GM18511 (cell line): ENCODE measurements around the gene FOLR1.

Experiments
- ATAC-seq: cut with Tn5 transposase; IDR thresholded peaks from one replicate; pipeline ENCODE4 v1.9.1; 2021; ENCODE audit warnings: mild to moderate bottlenecking, moderate library complexity; ENCODE audit not compliant: unreplicated experiment

FOLR1 gene

GRCh38 chr11:72222907-72223614 is 31.1 kb downstream of the FOLR1 start:
- peak; percentile 72 for ATAC-seq

- ATAC-seq: peak; percentile 63
Measured at GRCh38 chr11:72223615-72224563, 31.9 kb downstream of the FOLR1 start.

DNA sequence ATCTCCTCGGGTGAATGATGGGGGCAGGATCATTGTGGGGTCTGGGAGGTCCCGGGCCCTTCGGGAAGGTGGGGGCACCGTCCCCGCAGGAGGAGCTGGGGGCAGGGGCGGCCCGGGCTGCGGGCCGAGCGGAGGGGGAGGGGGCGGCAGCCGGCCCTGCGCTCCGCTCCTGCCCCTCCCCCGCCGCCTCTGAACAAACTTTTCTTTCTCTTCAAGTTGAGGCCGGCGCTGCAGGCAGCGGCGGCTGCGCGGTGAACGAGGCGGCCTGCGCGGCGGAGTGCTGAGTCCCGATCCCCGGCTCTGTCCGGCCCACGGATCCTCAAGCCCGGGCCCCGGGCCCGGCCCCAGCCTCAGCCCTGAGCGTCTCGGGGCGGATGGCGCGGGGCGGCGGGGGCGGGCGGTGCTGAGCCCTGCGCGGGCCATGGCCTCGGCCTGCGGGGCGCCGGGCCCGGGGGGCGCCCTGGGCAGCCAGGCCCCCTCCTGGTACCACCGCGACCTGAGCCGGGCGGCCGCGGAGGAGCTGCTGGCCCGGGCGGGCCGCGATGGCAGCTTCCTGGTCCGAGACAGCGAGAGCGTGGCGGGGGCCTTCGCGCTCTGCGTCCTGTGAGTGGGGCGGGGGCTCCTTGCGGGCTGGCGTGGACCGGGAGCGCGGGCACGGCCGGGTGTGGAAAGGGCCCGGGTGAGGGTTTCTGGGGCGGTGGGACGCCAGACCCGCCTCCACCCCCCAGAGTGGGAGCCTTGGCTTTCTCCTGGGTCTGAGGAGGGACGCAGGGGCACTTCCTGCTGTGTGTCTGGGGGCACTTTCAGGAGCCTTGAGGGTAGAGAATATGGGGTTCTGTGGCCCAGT is 32.8 kb downstream of the FOLR1 start, which contains the start of gene INPPL1:
Gene INPPL1 (plus strand): TSS at position 204 of the 847 bp plus-strand sequence. CDS start 218 bp downstream, at position 422.
- no peak for ATAC-seq

- ATAC-seq: no peak
Measured at GRCh38 chr11:72225411-72225951, 33.5 kb downstream of the FOLR1 start.

DNA sequence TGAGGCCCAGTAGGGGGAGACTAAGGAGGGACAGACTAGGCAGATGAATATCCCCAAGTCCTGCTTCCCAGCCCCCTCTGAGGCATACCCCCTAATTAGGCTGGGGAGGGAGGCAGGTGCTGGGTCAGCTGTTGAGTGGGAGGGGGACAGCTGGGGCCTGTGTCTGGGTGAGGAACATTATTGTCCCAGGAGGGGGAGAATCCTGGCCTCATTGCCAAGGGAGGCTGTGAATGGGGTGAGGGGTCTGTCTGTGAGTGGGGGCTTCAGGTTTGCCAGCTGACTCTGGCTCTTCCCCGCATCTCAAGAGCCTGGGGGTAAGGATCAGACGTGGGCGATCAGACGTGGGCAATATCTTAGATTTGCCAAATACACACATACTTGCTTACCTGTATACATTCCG is 34.8 kb downstream of the FOLR1 start:
- ATAC-seq: no peak

DNA sequence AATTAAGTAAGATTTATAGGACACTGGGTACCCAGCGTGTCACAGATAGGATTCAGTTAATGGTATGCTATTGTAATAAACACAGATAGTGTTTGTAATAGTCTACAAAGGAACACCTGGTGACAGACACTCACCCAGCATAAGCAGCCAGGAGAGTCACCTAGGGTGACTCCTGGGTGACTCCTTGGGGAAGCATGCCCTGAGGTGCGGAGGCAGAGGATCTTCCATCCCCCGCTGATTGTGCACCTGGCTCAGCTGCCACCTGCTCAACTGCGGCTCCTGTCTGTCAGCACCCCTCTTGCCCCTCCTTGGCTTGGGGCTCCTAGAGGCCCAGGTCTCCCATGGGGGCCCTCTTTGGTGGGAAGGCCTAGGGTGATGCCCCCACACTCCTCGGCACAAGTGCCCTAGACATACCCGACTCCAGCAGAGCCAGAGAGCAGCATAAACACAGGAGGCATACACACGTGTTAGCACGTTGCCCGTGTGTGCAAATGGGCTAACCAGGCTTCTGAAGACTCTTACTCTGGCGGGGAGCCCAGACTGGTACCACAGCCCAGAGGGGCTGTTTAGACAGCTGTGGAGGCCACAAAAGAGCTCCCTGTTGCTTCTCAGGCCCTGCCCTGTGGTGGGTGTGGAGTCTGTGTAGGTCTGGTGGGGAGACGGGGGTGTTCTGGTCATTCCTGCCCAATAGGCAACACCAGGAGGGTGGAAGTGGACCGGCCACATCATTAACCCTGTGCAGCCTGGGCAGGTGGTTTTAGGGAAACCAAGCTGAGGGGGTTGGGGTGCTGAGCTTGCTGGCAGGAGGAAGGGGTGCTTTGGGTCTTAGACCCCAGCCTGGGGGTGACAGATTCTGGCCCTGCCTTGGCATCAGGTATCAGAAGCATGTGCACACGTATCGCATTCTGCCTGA is 35.6 kb downstream of the FOLR1 start:
- no peak for ATAC-seq

DNA sequence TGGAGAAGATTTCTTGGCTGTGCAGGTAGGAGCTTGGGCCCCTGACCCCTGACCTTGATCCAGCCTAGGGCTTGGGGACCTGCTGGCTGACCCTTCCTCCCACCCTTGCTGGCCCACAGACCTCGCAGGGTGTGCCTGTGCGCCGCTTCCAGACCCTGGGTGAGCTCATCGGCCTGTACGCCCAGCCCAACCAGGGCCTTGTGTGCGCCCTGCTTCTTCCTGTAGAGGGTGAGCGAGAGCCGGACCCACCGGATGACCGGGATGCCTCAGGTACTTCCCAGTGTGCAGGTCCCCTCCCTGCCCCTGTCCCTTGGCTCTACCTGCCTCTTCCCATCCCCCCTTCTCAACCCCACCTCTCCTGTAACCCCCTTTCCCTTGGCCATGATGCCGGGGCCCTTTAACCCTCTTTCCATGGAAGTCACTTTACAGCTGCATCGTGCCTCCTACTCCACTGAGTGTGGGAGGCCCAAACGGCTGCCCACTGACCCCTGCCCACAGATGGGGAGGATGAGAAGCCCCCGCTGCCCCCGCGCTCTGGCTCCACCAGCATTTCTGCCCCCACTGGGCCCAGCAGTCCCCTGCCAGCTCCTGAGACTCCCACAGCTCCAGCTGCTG is 36.4 kb downstream of the FOLR1 start:
- ATAC-seq: no peak

DNA sequence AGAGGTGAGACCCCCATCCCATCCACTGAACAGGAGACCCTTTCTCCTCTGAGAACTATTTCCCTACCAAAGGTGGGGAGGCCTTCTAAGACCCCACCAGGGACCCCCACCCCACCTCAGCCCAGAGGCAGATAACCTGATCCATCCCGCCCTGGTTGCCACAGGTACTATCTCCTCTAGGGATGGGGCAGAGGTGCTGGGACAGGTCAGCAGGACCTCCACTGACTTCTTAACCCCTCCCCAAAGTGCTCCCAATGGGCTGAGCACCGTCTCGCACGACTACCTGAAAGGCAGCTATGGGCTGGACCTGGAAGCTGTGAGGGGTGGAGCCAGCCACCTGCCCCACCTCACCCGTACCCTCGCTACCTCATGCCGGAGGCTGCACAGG is 36.9 kb downstream of the FOLR1 start:
- ATAC-seq: no peak

DNA sequence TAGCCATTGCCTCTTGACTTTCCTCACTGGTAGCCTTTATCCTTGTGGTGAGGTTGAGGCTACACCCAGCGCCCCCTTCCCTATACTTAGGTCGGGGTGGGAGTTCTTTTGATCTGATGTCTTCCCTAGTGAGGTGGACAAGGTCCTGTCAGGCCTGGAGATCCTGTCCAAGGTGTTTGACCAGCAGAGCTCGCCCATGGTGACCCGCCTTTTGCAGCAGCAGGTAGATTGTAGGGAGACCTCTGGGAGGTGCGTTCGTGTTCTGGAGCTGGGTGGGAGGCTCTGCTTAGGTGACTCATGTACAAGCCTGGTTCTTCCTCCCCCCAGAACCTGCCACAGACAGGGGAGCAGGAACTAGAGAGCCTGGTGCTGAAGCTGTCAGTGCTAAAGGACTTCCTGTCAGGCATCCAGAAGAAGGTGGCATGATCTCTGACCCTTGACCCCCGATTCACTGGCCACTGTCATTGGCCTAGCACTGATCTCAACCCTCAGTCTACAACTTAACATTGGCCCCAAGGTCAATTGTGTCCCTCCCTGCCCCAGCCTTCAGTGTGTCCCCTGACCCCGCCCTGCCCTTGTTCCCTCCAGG is 37.5 kb downstream of the FOLR1 start:
- no peak for ATAC-seq

- no peak for ATAC-seq
Measured at GRCh38 chr11:72229925-72230763, 38.2 kb downstream of the FOLR1 start.

GRCh38 chr11:72230764-72231365 is 38.9 kb downstream of the FOLR1 start:
- ATAC-seq: no peak

DNA sequence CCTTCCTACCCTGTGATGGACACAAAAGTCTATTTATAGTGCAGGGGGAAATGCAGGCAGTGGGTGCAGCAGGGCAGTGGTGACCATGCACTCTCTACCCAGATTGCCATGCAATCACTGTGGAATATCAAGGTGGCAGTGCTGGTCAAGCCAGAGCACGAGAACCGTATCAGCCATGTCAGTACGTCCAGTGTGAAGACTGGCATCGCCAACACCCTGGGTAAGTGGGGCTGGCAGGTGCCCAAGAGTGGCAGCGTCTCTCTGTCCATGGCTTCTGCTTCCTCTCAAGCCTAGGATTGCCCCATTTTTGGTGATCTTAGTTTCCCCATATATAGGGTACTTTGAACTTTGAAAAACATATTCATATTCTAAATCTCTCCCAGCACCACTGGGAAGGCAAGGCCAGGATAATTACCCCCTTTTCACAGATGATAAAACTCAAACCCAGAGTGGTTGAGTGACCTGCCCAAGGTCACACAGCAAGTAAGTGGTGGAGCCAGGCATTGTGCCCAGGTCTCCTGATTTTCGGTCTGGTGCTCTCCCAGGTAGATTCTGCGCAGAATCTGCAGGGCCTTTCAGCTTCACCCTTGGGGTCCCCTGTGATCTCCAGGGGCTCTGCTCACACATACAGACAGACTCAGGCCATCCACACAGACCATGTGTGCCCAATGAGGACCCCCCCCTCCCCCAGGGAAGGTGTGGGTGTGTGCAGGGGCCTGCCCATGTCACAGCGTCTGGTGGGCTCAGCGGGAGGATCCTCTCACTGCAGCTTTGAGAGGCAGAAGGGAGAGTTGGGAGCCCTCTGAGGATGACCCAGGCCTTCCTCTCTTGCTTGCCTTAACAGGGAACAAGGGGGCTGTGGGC is 39.7 kb downstream of the FOLR1 start:
- ATAC-seq: no peak

DNA sequence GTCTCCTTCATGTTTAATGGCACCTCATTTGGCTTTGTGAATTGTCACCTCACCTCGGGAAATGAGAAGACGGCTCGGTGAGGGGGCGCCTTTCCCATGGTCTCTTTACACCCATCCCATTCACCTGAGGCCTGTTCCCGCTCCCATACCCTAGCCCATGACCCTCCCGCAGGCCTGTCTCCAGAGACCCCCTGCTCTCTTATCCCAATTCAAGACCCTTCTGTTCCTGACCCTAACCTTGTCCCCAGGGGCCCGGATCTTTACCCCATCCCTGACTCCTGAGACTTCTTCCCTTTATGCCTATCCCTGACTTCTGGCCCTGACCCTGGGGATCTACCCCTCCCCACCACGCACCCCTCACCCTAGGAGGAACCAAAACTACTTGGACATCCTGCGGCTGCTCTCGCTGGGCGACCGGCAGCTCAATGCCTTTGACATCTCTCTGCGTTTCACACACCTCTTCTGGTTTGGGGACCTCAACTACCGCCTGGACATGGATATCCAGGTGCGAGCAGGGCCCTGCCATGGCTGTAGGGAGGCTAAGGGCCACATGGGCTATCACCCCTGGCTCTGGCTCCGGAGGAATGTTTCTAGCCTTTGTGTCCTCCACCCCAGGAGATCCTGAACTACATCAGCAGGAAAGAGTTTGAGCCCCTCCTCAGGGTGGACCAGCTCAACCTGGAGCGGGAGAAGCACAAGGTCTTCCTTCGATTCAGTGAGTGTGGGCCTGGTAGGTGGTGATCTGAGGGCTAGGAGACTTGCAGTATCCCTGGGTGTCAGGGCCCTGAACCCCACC is 40.5 kb downstream of the FOLR1 start:
- no peak for ATAC-seq

DNA sequence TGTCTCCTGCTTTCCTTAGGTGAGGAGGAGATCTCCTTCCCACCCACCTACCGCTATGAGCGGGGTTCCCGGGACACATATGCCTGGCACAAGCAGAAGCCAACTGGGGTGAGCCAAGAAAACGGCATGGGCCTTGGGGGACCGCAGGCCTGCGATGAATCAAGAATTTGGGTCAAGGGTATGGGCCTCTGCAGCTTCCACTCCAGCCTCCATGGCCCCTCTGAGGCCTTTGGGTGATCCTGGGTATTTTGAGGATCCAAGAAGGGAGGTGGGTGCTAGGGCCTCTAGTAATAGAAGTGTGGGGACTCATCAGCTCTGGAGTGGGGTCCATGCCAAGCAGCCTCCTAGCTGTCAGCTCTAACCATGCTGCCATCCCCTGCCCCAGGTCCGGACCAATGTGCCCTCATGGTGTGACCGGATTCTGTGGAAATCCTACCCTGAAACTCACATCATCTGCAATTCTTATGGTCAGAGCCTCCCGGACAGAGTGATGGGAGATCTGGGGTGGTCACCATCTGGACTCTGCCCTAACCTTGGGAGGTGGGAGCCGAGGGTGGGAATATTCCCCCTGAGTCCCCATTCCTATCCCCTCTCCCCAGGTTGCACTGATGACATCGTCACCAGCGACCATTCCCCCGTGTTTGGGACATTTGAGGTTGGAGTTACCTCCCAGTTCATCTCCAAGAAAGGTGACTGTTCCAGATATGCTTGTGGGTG is 41.3 kb downstream of the FOLR1 start:
- no peak for ATAC-seq
